Esophagus squamous epithelium (tissue), 4 donors: ENCODE measurements around the gene PIN4.

ENCODE experiments used
- POLR2A ChIP-seq, 4 donors: fragments of 450-650 bp; IDR thresholded peaks; one replicate each; pipeline ENCODE4 v1.6.1; 2017; ENCODE audit warnings: antibody characterized with exemption in 4 of 4, mild to moderate bottlenecking in 4 of 4, moderate library complexity in 3 of 4
- TF ChIP-seq, protein P1 (sequence below), 6 experiments: fragments of 450-650 bp in 4 of 6; fragments of 200-600 bp in 2 of 6; sonication (generic) in 2 of 6; IDR thresholded peaks; one replicate each; pipeline ENCODE4 v1.5.1; 2016 to 2019; ENCODE audit warnings: antibody characterized with exemption in 6 of 6, mild to moderate bottlenecking in 4 of 6, moderate library complexity in 4 of 6

- no peak for TF ChIP-seq POLR2A (IDR thresholded peaks at IDR 0.05)
- TF ChIP-seq, protein P1, sequence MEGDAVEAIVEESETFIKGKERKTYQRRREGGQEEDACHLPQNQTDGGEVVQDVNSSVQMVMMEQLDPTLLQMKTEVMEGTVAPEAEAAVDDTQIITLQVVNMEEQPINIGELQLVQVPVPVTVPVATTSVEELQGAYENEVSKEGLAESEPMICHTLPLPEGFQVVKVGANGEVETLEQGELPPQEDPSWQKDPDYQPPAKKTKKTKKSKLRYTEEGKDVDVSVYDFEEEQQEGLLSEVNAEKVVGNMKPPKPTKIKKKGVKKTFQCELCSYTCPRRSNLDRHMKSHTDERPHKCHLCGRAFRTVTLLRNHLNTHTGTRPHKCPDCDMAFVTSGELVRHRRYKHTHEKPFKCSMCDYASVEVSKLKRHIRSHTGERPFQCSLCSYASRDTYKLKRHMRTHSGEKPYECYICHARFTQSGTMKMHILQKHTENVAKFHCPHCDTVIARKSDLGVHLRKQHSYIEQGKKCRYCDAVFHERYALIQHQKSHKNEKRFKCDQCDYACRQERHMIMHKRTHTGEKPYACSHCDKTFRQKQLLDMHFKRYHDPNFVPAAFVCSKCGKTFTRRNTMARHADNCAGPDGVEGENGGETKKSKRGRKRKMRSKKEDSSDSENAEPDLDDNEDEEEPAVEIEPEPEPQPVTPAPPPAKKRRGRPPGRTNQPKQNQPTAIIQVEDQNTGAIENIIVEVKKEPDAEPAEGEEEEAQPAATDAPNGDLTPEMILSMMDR (IDR thresholded peaks at IDR 0.05), result no peak
Observed at GRCh38 chrX:72141372-72142004, 40.1 kb upstream of the PIN4 start.
